GM12892 (cell line): Measurements from ENCODE around the gene PPP1R15B.

Source experiments
- POLR2A ChIP-seq: IDR thresholded peaks from 2 replicates; pipeline ENCODE4 v1.6.1; 2011; ENCODE audit warnings: low read depth, low read length, control low read depth
- POLR2AphosphoS5 ChIP-seq: IDR thresholded peaks from 2 replicates; pipeline ENCODE4 v1.6.1; 2011; ENCODE audit warnings: low read depth, low read length, control low read depth

DNA sequence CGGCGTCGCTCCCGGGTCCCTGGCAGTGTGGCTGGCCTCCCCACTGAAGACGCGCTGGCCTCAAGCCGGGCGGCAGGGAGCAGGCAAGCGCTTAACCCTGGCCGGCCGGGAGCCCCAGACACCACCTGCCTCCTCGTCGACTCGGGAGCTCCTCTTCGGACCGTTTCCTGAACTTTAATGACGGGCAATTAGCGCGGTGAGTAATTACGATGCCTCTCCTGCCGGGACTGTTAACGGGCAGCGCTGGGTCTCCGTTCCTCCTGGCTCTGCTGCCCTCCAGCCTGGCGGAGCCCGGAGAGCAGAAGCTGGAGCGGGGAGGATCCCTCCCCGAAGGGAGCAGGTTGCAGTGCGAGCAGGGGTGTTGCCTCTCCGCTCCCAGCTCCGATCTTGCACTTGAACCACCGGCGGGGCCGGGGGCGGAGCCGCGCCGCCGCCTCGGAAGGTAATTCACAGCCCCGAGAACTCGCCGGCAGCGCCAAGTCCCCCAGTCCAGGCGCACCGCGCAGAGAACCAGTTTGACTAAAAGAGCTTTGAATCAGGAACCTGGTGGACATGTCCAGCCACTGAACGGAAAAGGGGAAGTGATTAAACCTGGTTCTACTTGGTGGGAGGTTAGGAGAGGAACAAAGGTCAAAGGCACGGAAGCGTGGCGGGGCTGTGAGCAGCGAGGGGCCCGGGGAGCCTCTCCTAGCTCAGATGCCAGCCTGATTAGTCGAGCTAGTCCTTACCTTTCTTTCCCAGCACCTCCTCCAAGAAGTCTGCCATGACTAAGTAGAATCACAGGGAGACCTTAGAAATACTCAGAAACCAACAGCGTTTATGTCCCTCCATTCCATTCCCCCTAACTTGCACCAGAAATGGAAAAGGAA, 33.6 kb downstream of the PPP1R15B start:
- TF ChIP-seq POLR2AphosphoS5 (no peak), POLR2A (no peak)
